NT2/D1 (cell line): ENCODE results near the gene UBE2J2.

ENCODE experiments used
- SUZ12 ChIP-seq: IDR thresholded peaks from 2 replicates; pipeline ENCODE4 v1.6.1; 2011; ENCODE audit not compliant: insufficient read length, insufficient read depth; ENCODE audit errors: extremely low read depth
- YY1 ChIP-seq: IDR thresholded peaks from 2 replicates; pipeline ENCODE4 v1.6.1; 2011; ENCODE audit not compliant: insufficient read length, insufficient read depth
- ZNF274 ChIP-seq: IDR thresholded peaks from 2 replicates; pipeline ENCODE4 v1.6.1; 2011; ENCODE audit warnings: mild to moderate bottlenecking, low read depth, low read length

- no peak for TF ChIP-seq SUZ12
- TF ChIP-seq ZNF274, result no peak
- TF ChIP-seq YY1, result no peak
Observed at GRCh38 chr1:1302951-1303509, 29.4 kb upstream of the UBE2J2 start.
